K562 (cell line): ENCODE measurements around the gene CLCNKA. TPM values are rescaled to one million over a fixed set of nuclear protein-coding genes. Genes with fewer than 3 reads are reported as not detected.
A peak's percentile ranks its signal among the peaks of the same experiment; 100 is the strongest.

Experiments used
- ATAC-seq: fragments of 200-7000 bp; cut with Tn5 transposase; 3 replicates; pipeline ENCODE4 v1.9.1; 2020; ENCODE audit warnings: moderate library complexity
- BruUV-seq: library from RNA; stranded (reverse); fragments of 400-500 nt; replicated peaks from 2 replicates; lab custom pipeline; 2021; lab: Mats Ljungman, UMichigan
- CTCF ChIA-PET: fragments of 300-600 bp; formaldehyde crosslinking; extraction: SDS; loops from one replicate; lab custom pipeline; 2021; ENCODE audit warnings: low intra/inter-chr PET ratio; lab: Yijun Ruan, JAX
- POLR2A ChIA-PET: fragments of 300-600, 350-650 bp; sonication (Branson Sonifier 250); formaldehyde crosslinking; extraction: SDS; loops from one replicate; lab custom pipeline; 2021; ENCODE audit warnings: antibody characterized with exemption, inconsistent platforms; lab: Yijun Ruan, JAX
- DNase-seq, 4 experiments: peaks; one replicate each; pipeline versions ENCODE4 v3.0.0 to v3.0.0-alpha.2; 2011 to 2018; ENCODE audit warnings: low spot score in 3 of 4, mixed read lengths in 3 of 4; ENCODE audit errors: extremely low read depth in 1 of 4
- FAIRE-seq: peaks from 2 replicates; lab custom pipeline; 2011; peaks lifted over from hg19 to GRCh38; lab: Jason Lieb, UNC
- H2AFZ ChIP-seq: 2 replicates; pipeline ENCODE4 v1.6.0; 2011; ENCODE audit warnings: low read depth, low read length, control low read depth, inconsistent platforms
- H3K27ac ChIP-seq: fragments of 200-600 bp; 3 replicates; pipeline ENCODE4 v1.8.0; 2011; ENCODE audit warnings: low read depth, mild to moderate bottlenecking, control low read depth, inconsistent platforms, low read length, moderate library complexity, mixed read lengths; ENCODE audit errors: extremely low read depth
- H3K27me3 ChIP-seq, 2 experiments: fragments of 300-600 bp in 1 of 2; 2 replicates in 1 of 2; 3 replicates in 1 of 2; pipeline versions ENCODE4 v1.6.0 to v1.8.0; 2011; ENCODE audit warnings: inconsistent platforms in 2 of 2, low read length in 2 of 2, mild to moderate bottlenecking in 1 of 2, mixed read lengths in 1 of 2, moderate library complexity in 1 of 2; ENCODE audit not compliant: control insufficient read depth in 2 of 2, insufficient read depth in 2 of 2
- H3K36me3 ChIP-seq: fragments of 300-600 bp; 3 replicates; pipeline ENCODE4 v1.8.0; 2011; ENCODE audit warnings: mild to moderate bottlenecking, low read length, inconsistent platforms; ENCODE audit not compliant: control insufficient read depth, insufficient read depth
- H3K4me1 ChIP-seq, 2 experiments: fragments of 200-600 bp in 1 of 2; replicated peaks in 1 of 2; 2 replicates in 1 of 2; 3 replicates in 1 of 2; pipeline versions ENCODE4 v1.5.1 to v1.8.0; 2011; ENCODE audit warnings: inconsistent platforms in 2 of 2, low read length in 2 of 2, mild to moderate bottlenecking in 1 of 2, mixed read lengths in 1 of 2, moderate library complexity in 1 of 2; ENCODE audit not compliant: control insufficient read depth in 2 of 2, insufficient read depth in 2 of 2
- H3K4me2 ChIP-seq: 2 replicates; pipeline ENCODE4 v1.6.1; 2011; ENCODE audit warnings: low read length, control low read depth, inconsistent platforms, mixed read lengths; ENCODE audit not compliant: insufficient read depth
- H3K4me3 ChIP-seq: fragments of 200-600 bp; sonication (generic), shearing (Covaris generic); 2 replicates; pipeline ENCODE4 v1.5.1; 2016; ENCODE audit warnings: control low read depth, inconsistent platforms
- H3K79me2 ChIP-seq: fragments of 200-600 bp; 3 replicates; pipeline ENCODE4 v1.8.0; 2011; ENCODE audit warnings: low read length, inconsistent platforms; ENCODE audit not compliant: control insufficient read depth, insufficient read depth
- H3K9ac ChIP-seq, 2 experiments: 2 replicates each; pipeline versions ENCODE4 v1.6.0 to v1.6.1; 2011; ENCODE audit warnings: low read depth in 2 of 2, low read length in 2 of 2, control low read depth in 1 of 2, inconsistent platforms in 1 of 2, mild to moderate bottlenecking in 1 of 2, mixed read lengths in 1 of 2; ENCODE audit not compliant: insufficient read depth in 1 of 2
- H3K9me1 ChIP-seq: one replicate; pipeline ENCODE4 v1.6.0; 2011; ENCODE audit warnings: inconsistent platforms, mild to moderate bottlenecking, low read length, moderate library complexity; ENCODE audit not compliant: control insufficient read depth, insufficient read depth
- H3K9me3 ChIP-seq: replicated peaks from 2 replicates; pipeline ENCODE4 v1.5.1; 2011; ENCODE audit warnings: low read depth, low read length, inconsistent platforms; ENCODE audit not compliant: control insufficient read depth, insufficient read depth
- H4K20me1 ChIP-seq: replicated peaks from 2 replicates; pipeline ENCODE4 v1.6.1; 2011; ENCODE audit warnings: low read length, inconsistent platforms, mixed read lengths; ENCODE audit not compliant: control insufficient read depth, insufficient read depth
- ELF4 ChIP-seq: fragments of 450-650 bp; formaldehyde crosslinking; IDR thresholded peaks from 2 replicates; pipeline ENCODE4 v1.4.0; 2022; ENCODE audit warnings: missing genetic modification characterization
- HNRNPH1 ChIP-seq: fragments of 200-400 bp; formaldehyde crosslinking; optimal IDR thresholded peaks from 2 replicates; pipeline ENCODE3; 2017; ENCODE audit warnings: low read depth, mild to moderate bottlenecking, low read length, moderate library complexity
- JUND ChIP-seq, 2 experiments: IDR thresholded peaks; 2 replicates in 1 of 2; 3 replicates in 1 of 2; pipeline ENCODE4 v1.6.1; 2011; ENCODE audit warnings: borderline replicate concordance in 2 of 2, low read depth in 2 of 2, low read length in 2 of 2, improper control_type of control experiment in 1 of 2, missing biosample characterization in 1 of 2, missing genetic modification characterization in 1 of 2, missing genetic modification reagents in 1 of 2
- NR2C2 ChIP-seq, 2 experiments: fragments of 200-800 bp in 1 of 2; sonication (Bioruptor generic) in 1 of 2; sonication (generic) in 1 of 2; formaldehyde crosslinking in 1 of 2; IDR thresholded peaks; 2 replicates each; pipeline versions ENCODE4 v1.6.1 to v1.8.0; 2016 to 2022; ENCODE audit warnings: mild to moderate bottlenecking in 1 of 2, missing compliant biosample characterization in 1 of 2, missing genetic modification characterization in 1 of 2, missing genetic modification reagents in 1 of 2
- ZNF224 ChIP-seq: sonication (generic); formaldehyde crosslinking; IDR thresholded peaks from 2 replicates; pipeline ENCODE4 v1.8.0; 2022; ENCODE audit warnings: mild to moderate bottlenecking, missing genetic modification reagents
- WGBS: fragments of 100-300 bp; shearing (Covaris generic); methylation state at CpG from one replicate; pipeline ENCODE4 v1.1.6; 2016; ENCODE audit warnings: low coverage, mixed read lengths; ENCODE audit not compliant: insufficient coverage; ENCODE audit errors: missing lambda C conversion rate; 5-methylcytosine and 5-hydroxymethylcytosine counted together
- in situ Hi-C: fragments of 300-500 bp; cut with MboI; formaldehyde crosslinking; loops from 4 replicates; pipeline ENCODE4 v1.15.0; 2018; ENCODE audit warnings: inconsistent platforms, mixed read lengths
- intact Hi-C: fragments of 100-400 bp; cut with micrococcal nuclease; formaldehyde crosslinking; loops from 2 replicates; pipeline ENCODE4 v1.14.2; 2022
- polyA plus RNA-seq, 8 experiments: library from polyadenylated mRNA; depleted of rRNA in 4 of 8; stranded (reverse) in 5 of 8; unstranded in 3 of 8; fragments of >200 nt; fragmentation: Nextera tagmentation in 2 of 8; fragmentation: Illumina TruSeq in 1 of 8; extraction: Ambion mirVana in 2 of 8; extraction: Trizol in 1 of 8; gene quantifications; 2 replicates each; pipeline versions ENCODE4 v1.2.1 to v1.2.3, GENCODE V29; 2011 to 2014; ENCODE audit warnings: inconsistent platforms in 1 of 8, missing spikeins in 1 of 8
- total RNA-seq, 7 experiments: library from RNA; depleted of rRNA in 6 of 7; stranded (reverse); fragments of >200 nt in 6 of 7; fragmentation: Illumina TruSeq in 2 of 7; extraction: Trizol in 2 of 7; gene quantifications; 2 replicates each; pipeline versions ENCODE4 v1.2.1 to v1.2.3, GENCODE V29; 2011 to 2021; ENCODE audit warnings: low replicate concordance in 1 of 7

CLCNKA gene
- total and polyA plus RNA-seq, 9 of the 15 experiments (the other 6 are each of a cell fraction or from before 2014, with no cell fraction given): 0.03 to 0.37 (median 0.10) TPM; not detected in 3

DNA sequence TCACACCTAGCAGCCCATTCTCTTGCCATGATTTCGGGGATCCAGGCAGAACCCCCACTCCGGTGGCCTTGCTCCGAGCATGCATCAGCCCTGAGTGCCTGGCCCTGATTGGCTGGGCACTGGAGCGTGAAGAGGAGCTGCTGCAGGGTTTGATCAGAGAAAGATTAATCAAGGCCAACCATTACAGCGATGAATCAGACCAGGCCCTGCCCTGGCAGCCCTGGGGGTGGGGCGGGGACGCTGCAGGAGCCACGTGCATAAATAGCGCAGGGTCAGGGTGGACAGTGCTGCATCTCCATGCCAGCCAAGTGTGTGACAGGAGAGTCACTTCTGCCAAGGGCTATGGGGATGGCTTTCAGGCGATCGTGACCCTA lies 55.0 kb downstream of the CLCNKA start:
- no peaks in the 10 kb centered on the region for H3K36me3 ChIP-seq
- FAIRE-seq (no peak), DNase-seq (no peak), ATAC-seq (no peak)
- H3K27me3 ChIP-seq: peaks cover 0 to 10% of the 10 kb centered on the region in 2 experiments; a peak in 2 of 5 replicates
- intact Hi-C loops: no loop called here
- H3K27ac ChIP-seq: no peak overlapping the region
- H3K4me1 ChIP-seq: peaks cover 19 to 35% of the 10 kb centered on the region in 2 experiments; a peak in 4 of 5 replicates
- peak overlapping the region in 1 of 2 experiments; percentile 40; a peak in 1 of 4 replicates for H3K9ac ChIP-seq
- no peaks in the 10 kb centered on the region for H4K20me1 ChIP-seq
- H3K4me2 ChIP-seq: no peak overlapping the region
- TF ChIP-seq HNRNPH1 (no peak), JUND (IDR thresholded peaks at IDR 0.05; ENCODE audit: borderline replicate concordance, low read depth, low read length) (no peak), JUND (tag; IDR thresholded peaks at IDR 0.05; ENCODE audit: borderline replicate concordance, low read depth, low read length) (no peak), ZNF224 (0 out of 2 replicates have a peak, but pooled peaks have one; percentile 27), ELF4 (CRISPR knock-in tag) (no peak), NR2C2 (CRISPR knock-in tag; IDR thresholded peaks at IDR 0.05) (no peak), NR2C2 (tag; IDR thresholded peaks at IDR 0.05) (no peak)
- ChIA-PET CTCF (interaction anchor here (9.0 kb wide), 1 partner anchor 110 kb away, joined by 208 read pairs; no protein-coding TSS in a partner anchor), POLR2A (interaction anchor here (0.7 to 1.3 kb wide), 3 partner anchors 63 to 200 kb away, joined by 3 read pairs; no protein-coding TSS in a partner anchor)
- 39% methylated on average over 11 of the region's 11 CpGs for WGBS
- H2AFZ ChIP-seq: no peak overlapping the region
- H3K9me1 ChIP-seq: no peaks in the 10 kb centered on the region
- H3K79me2 ChIP-seq: no peaks in the 10 kb centered on the region
- H3K4me3 ChIP-seq: no peak overlapping the region
- BruUV-seq: no TSS peak
- no peaks in the 10 kb centered on the region for H3K9me3 ChIP-seq
- in situ Hi-C loops: no loop called here
